C4-2B (cell line): ENCODE results near the gene TMEM45B.

Experiments
- ZFX ChIP-seq: fragments of 450-650 bp; IDR thresholded peaks from 2 replicates; pipeline ENCODE4 v1.6.1; 2017
- TF ChIP-seq, protein P1 (sequence below): fragments of 450-650 bp; conservative IDR thresholded peaks from 2 replicates; pipeline ENCODE4 v1.5.1; 2017; ENCODE audit warnings: mild to moderate bottlenecking

GRCh38 chr11:129769059-129769458, 46.6 kb upstream of the TMEM45B start:
- TF ChIP-seq, protein P1, sequence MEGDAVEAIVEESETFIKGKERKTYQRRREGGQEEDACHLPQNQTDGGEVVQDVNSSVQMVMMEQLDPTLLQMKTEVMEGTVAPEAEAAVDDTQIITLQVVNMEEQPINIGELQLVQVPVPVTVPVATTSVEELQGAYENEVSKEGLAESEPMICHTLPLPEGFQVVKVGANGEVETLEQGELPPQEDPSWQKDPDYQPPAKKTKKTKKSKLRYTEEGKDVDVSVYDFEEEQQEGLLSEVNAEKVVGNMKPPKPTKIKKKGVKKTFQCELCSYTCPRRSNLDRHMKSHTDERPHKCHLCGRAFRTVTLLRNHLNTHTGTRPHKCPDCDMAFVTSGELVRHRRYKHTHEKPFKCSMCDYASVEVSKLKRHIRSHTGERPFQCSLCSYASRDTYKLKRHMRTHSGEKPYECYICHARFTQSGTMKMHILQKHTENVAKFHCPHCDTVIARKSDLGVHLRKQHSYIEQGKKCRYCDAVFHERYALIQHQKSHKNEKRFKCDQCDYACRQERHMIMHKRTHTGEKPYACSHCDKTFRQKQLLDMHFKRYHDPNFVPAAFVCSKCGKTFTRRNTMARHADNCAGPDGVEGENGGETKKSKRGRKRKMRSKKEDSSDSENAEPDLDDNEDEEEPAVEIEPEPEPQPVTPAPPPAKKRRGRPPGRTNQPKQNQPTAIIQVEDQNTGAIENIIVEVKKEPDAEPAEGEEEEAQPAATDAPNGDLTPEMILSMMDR: no peak
- TF ChIP-seq ZFX: no peak
